Endothelial cell of umbilical vein (primary cell): ENCODE data around the gene SCYGR6. TPM values are rescaled to one million over a fixed set of nuclear protein-coding genes. Genes with fewer than 3 reads are reported as not detected.

ENCODE experiments used
- BruUV-seq: library from RNA; stranded (reverse); fragments of 400-500 nt; replicated peaks from 2 replicates; lab custom pipeline; 2021; lab: Mats Ljungman, UMichigan
- CTCF ChIA-PET: fragments of 300-600, 350-600 bp; sonication (Branson Sonifier 250); formaldehyde crosslinking; loops from one replicate; lab custom pipeline; 2021; ENCODE audit warnings: antibody characterized with exemption, inconsistent platforms; lab: Charles Lee
- POLR2A ChIA-PET: fragments of 300-600, 350-600 bp; sonication (Branson Sonifier 250); formaldehyde crosslinking; loops from one replicate; lab custom pipeline; 2021; ENCODE audit warnings: antibody characterized with exemption, inconsistent platforms; lab: Charles Lee
- DNase-seq: peaks from one replicate; pipeline ENCODE4 v3.0.0-alpha.2; 2011; ENCODE audit warnings: low read depth, low spot score
- FAIRE-seq: peaks from 2 replicates; lab custom pipeline; 2011; peaks lifted over from hg19 to GRCh38; lab: Jason Lieb, UNC
- H2AFZ ChIP-seq: 2 replicates; pipeline ENCODE4 v1.6.0; 2012; ENCODE audit warnings: low read depth, low read length, control low read depth, inconsistent platforms
- H3K27ac ChIP-seq: 2 replicates; pipeline ENCODE4 v1.5.1; 2011; ENCODE audit warnings: low read depth, mild to moderate bottlenecking, control low read depth, low read length, moderate library complexity; ENCODE audit not compliant: insufficient read depth
- H3K27me3 ChIP-seq, 2 experiments: 2 replicates each; pipeline versions ENCODE4 v1.6.0 to v1.6.1; 2011; ENCODE audit warnings: low read length in 2 of 2, mixed read lengths in 1 of 2; ENCODE audit not compliant: control insufficient read depth in 2 of 2, insufficient read depth in 2 of 2
- H3K36me3 ChIP-seq, 2 experiments: 2 replicates in 1 of 2; 3 replicates in 1 of 2; pipeline ENCODE4 v1.5.1; 2011; ENCODE audit warnings: low read length in 2 of 2, mild to moderate bottlenecking in 1 of 2, moderate library complexity in 1 of 2; ENCODE audit not compliant: control insufficient read depth in 2 of 2, insufficient read depth in 2 of 2; ENCODE audit errors: extremely low read depth in 1 of 2
- H3K4me1 ChIP-seq: 3 replicates; pipeline ENCODE4 v1.5.1; 2011; ENCODE audit warnings: mild to moderate bottlenecking, low read length; ENCODE audit not compliant: control insufficient read depth, insufficient read depth; ENCODE audit errors: extremely low read depth
- H3K4me2 ChIP-seq: 2 replicates; pipeline ENCODE4 v1.6.1; 2011; ENCODE audit warnings: low read length, control low read depth, mixed read lengths; ENCODE audit not compliant: insufficient read depth
- H3K4me3 ChIP-seq, 3 experiments: fragments of 200-600 bp in 1 of 3; sonication (generic), shearing (Covaris generic) in 1 of 3; replicated peaks in 1 of 3; 2 replicates each; pipeline ENCODE4 v1.5.1; 2011 to 2016; ENCODE audit warnings: control low read depth in 3 of 3, low read length in 3 of 3, mild to moderate bottlenecking in 2 of 3, inconsistent platforms in 1 of 3, low read depth in 1 of 3, moderate library complexity in 1 of 3; ENCODE audit not compliant: insufficient read depth in 1 of 3
- H3K79me2 ChIP-seq: 2 replicates; pipeline ENCODE4 v1.6.0; 2012; ENCODE audit warnings: low read length, inconsistent platforms; ENCODE audit not compliant: control insufficient read depth, insufficient read depth
- H3K9ac ChIP-seq: replicated peaks from 2 replicates; pipeline ENCODE3; 2011; ENCODE audit warnings: low read length, control low read depth; ENCODE audit not compliant: insufficient read depth; ENCODE audit errors: extremely low read depth
- H3K9me1 ChIP-seq: replicated peaks from 3 replicates; pipeline ENCODE4 v1.6.0; 2011; ENCODE audit warnings: mild to moderate bottlenecking, low read length; ENCODE audit not compliant: control insufficient read depth, insufficient read depth; ENCODE audit errors: extremely low read depth
- H3K9me3 ChIP-seq: replicated peaks from 2 replicates; pipeline ENCODE4 v1.5.1; 2012; ENCODE audit warnings: low read length, inconsistent platforms; ENCODE audit not compliant: control insufficient read depth, insufficient read depth
- H4K20me1 ChIP-seq: replicated peaks from 2 replicates; pipeline ENCODE3; 2011; ENCODE audit warnings: mild to moderate bottlenecking, low read length; ENCODE audit not compliant: control insufficient read depth, insufficient read depth; ENCODE audit errors: extremely low read depth
- CTCF ChIP-seq, 2 donors: IDR thresholded peaks; 1 replicate in 1 of 2; 2 replicates in 1 of 2; pipeline ENCODE4 v1.5.1; 2011; ENCODE audit warnings: low read length in 2 of 2, mild to moderate bottlenecking in 2 of 2, moderate library complexity in 2 of 2, control low read depth in 1 of 2, inconsistent platforms in 1 of 2, low read depth in 1 of 2; ENCODE audit not compliant: insufficient read depth in 1 of 2; ENCODE audit errors: extremely low read depth in 1 of 2
- EZH2 ChIP-seq: IDR thresholded peaks from 2 replicates; pipeline ENCODE4 v1.6.1; 2012; ENCODE audit warnings: borderline replicate concordance, low read depth, mild to moderate bottlenecking, moderate library complexity, low read length, inconsistent platforms; ENCODE audit not compliant: severe bottlenecking
- FOS ChIP-seq: IDR thresholded peaks from 2 replicates; pipeline ENCODE4 v1.6.1; 2011; ENCODE audit warnings: mild to moderate bottlenecking, low read length, moderate library complexity, borderline replicate concordance; ENCODE audit not compliant: insufficient read depth
- GATA2 ChIP-seq: IDR thresholded peaks from 2 replicates; pipeline ENCODE4 v1.7.0; 2011; ENCODE audit warnings: low read depth, mild to moderate bottlenecking, moderate library complexity, mixed read lengths, low read length; ENCODE audit not compliant: insufficient read length, insufficient read depth
- JUN ChIP-seq: IDR thresholded peaks from 2 replicates; pipeline ENCODE4 v1.6.1; 2011; ENCODE audit warnings: borderline replicate concordance, low read depth; ENCODE audit not compliant: insufficient read length, insufficient read depth
- MAX ChIP-seq: IDR thresholded peaks from 2 replicates; pipeline ENCODE4 v1.6.1; 2011; ENCODE audit not compliant: insufficient read depth, insufficient read length
- MYC ChIP-seq: IDR thresholded peaks from one replicate; pipeline ENCODE4 v1.6.1; 2011; ENCODE audit warnings: mild to moderate bottlenecking, low read depth, low read length
- POLR2A ChIP-seq: IDR thresholded peaks from 2 replicates; pipeline ENCODE4 v1.6.1; 2012; ENCODE audit warnings: low read depth, mild to moderate bottlenecking, control low read depth, low read length
- POLR2AphosphoS5 ChIP-seq: IDR thresholded peaks from 2 replicates; pipeline ENCODE4 v1.6.1; 2012; ENCODE audit warnings: low read depth, mild to moderate bottlenecking, control low read depth, low read length, moderate library complexity; ENCODE audit not compliant: insufficient read depth
- dilution Hi-C: fragments of 300-500 bp; cut with MboI; formaldehyde crosslinking; loops from one replicate; pipeline ENCODE4 v1.15.0; 2019; ENCODE audit warnings: low sequenced_read_pairs; ENCODE audit not compliant: extremely low pct_ligation_motif_present
- intact Hi-C: fragments of 100-400 bp; cut with micrococcal nuclease; formaldehyde crosslinking; loops from one replicate; pipeline ENCODE4 v1.10.0; 2022
- polyA plus RNA-seq, 4 experiments: library from polyadenylated mRNA; depleted of rRNA in 3 of 4; stranded (reverse) in 3 of 4; unstranded in 1 of 4; fragments of >200 nt; gene quantifications; 2 replicates each; pipeline versions ENCODE4 v1.2.1 to v1.2.3, GENCODE V29; 2011 to 2012; ENCODE audit warnings: missing spikeins in 1 of 4
- total RNA-seq: library from RNA; stranded (reverse); gene quantifications from 2 replicates; pipeline ENCODE4 v1.2.3, GENCODE V29; 2021

Gene SCYGR6
- total and polyA plus RNA-seq, 2 donors (not counting 3 experiments of a cell fraction or from before 2014, with no cell fraction given): not detected

GRCh38 chr2:227745594-227745993 is 21.0 kb upstream of the SCYGR6 start, which contains the start of gene SCYGR8:
SCYGR8 (plus strand) TSS chr2:227745894; CDS start chr2:227745894, 0 bp downstream.
- Histone ChIP-seq H3K9ac (no peak within 1 kb of the TSS), H3K36me3 (no peaks in the 10 kb centered on the region), H3K4me3 (no peak within 1 kb of the TSS), H3K4me1 (no peaks in the 10 kb centered on the region), H3K4me2 (no peak within 1 kb of the TSS), H3K9me1 (no peaks in the 10 kb centered on the region), H2AFZ (no peak within 1 kb of the TSS), H3K9me3 (no peaks in the 10 kb centered on the region), H4K20me1 (no peaks in the 10 kb centered on the region), H3K27ac (no peak within 1 kb of the TSS), H3K79me2 (no peaks in the 10 kb centered on the region), H3K27me3 (no peaks in the 10 kb centered on the region)
- BruUV-seq: no TSS peak
- no peak for TF ChIP-seq EZH2
- TF ChIP-seq JUN: no peak
- TF ChIP-seq POLR2A: no peak
- TF ChIP-seq MYC: no peak
- TF ChIP-seq GATA2: no peak
- TF ChIP-seq FOS: no peak
- no peak for TF ChIP-seq CTCF (IDR thresholded peaks at IDR 0.05; ENCODE audit: extremely low read depth in 1 of 2, insufficient read depth in 1 of 2, low read depth in 1 of 2, low read length in 2 of 2)
- no peak for TF ChIP-seq POLR2AphosphoS5
- no peak for TF ChIP-seq MAX
- intact Hi-C loops (no loop called here), dilution Hi-C loops (no loop called here)
- CTCF ChIA-PET: interaction anchor here (1.1 to 1.2 kb wide), 2 partner anchors 21 to 117 kb away, joined by 3 read pairs; no protein-coding TSS in a partner anchor
- DNase-seq (no peak), FAIRE-seq (no peak)
- POLR2A ChIA-PET: no interaction called here
